HCT116 (cell line): ENCODE measurements around the gene KLC4. TPM values are rescaled to one million over a fixed set of nuclear protein-coding genes. Genes with fewer than 3 reads are reported as not detected.

ENCODE experiments used
- ATAC-seq: fragments of 200-7000 bp; cut with Tn5 transposase; 2 replicates; pipeline ENCODE4 v1.9.1; 2020; ENCODE audit warnings: mild to moderate bottlenecking, moderate library complexity
- BruUV-seq: library from RNA; stranded (reverse); fragments of 400-500 nt; replicated peaks from 2 replicates; lab custom pipeline; 2021; lab: Mats Ljungman, UMichigan
- CTCF ChIA-PET: fragments of 300-600 bp; sonication (Branson Sonifier 250); formaldehyde crosslinking; loops from one replicate; lab custom pipeline; 2021; ENCODE audit warnings: antibody characterized with exemption; lab: Charles Lee
- POLR2A ChIA-PET: fragments of 300-600, 350-600 bp; sonication (Branson Sonifier 250); formaldehyde crosslinking; loops from one replicate; lab custom pipeline; 2021; ENCODE audit warnings: antibody characterized with exemption; lab: Charles Lee
- RAD21 ChIA-PET, 2 experiments: fragments of 300-600 bp; sonication (Branson Sonifier 250); formaldehyde crosslinking; loops; one replicate each; lab custom pipeline; 2023; ENCODE audit warnings: low total read pairs in 2 of 2; ENCODE audit not compliant: uncharacterized antibody in 2 of 2, unreplicated experiment in 2 of 2, low non-redundant PET in 1 of 2; lab: Charles Lee
- DNase-seq: peaks from one replicate; pipeline ENCODE4 v3.0.0-alpha.2; 2010; ENCODE audit warnings: low read depth, low spot score
- H2AFZ ChIP-seq: fragments of 200-600 bp; shearing (Covaris generic), sonication (generic); 2 replicates; pipeline ENCODE4 v1.6.1; 2017; ENCODE audit warnings: low read depth, mixed run types, mixed read lengths, antibody characterized with exemption, low read length; ENCODE audit not compliant: poor library complexity, severe bottlenecking
- H3K27ac ChIP-seq: 2 replicates; pipeline ENCODE4 v1.5.1; 2012; ENCODE audit warnings: low read depth, low read length
- H3K27me3 ChIP-seq: fragments of 200-600 bp; sonication (generic); 2 replicates; pipeline ENCODE4 v1.6.1; 2016; ENCODE audit warnings: mixed run types, low read length, mixed read lengths; ENCODE audit not compliant: insufficient read depth
- H3K36me3 ChIP-seq, 2 experiments: fragments of 200-500 bp in 1 of 2; fragments of 200-600 bp in 1 of 2; sonication (Bioruptor generic) in 1 of 2; sonication (generic) in 1 of 2; 2 replicates each; pipeline versions ENCODE4 v1.5.1 to v1.6.1; 2014 to 2016; ENCODE audit warnings: low read length in 2 of 2, inconsistent platforms in 1 of 2, mixed read lengths in 1 of 2, mixed run types in 1 of 2; ENCODE audit not compliant: insufficient read depth in 2 of 2, control insufficient read depth in 1 of 2
- H3K4me1 ChIP-seq, 2 experiments: fragments of 200-600 bp in 1 of 2; sonication (generic) in 1 of 2; 2 replicates each; pipeline versions ENCODE4 v1.5.1 to v1.6.1; 2012 to 2017; ENCODE audit warnings: low read length in 2 of 2, inconsistent platforms in 1 of 2, mild to moderate bottlenecking in 1 of 2, mixed read lengths in 1 of 2, mixed run types in 1 of 2, moderate library complexity in 1 of 2; ENCODE audit not compliant: insufficient read depth in 2 of 2, control insufficient read depth in 1 of 2
- H3K4me2 ChIP-seq: fragments of 200-600 bp; sonication (generic); 2 replicates; pipeline ENCODE4 v1.6.1; 2017; ENCODE audit warnings: mixed run types, low read length, mixed read lengths
- H3K4me3 ChIP-seq, 2 experiments: fragments of 200-600 bp in 1 of 2; sonication (generic) in 1 of 2; replicated peaks in 1 of 2; 2 replicates each; pipeline ENCODE4 v1.5.1; 2011 to 2016; ENCODE audit warnings: low read length in 2 of 2, control low read depth in 1 of 2, low read depth in 1 of 2, mild to moderate bottlenecking in 1 of 2, mixed read lengths in 1 of 2, mixed run types in 1 of 2
- H3K79me2 ChIP-seq: fragments of 200-600 bp; sonication (generic); 2 replicates; pipeline ENCODE4 v1.6.1; 2017; ENCODE audit warnings: mild to moderate bottlenecking, mixed run types, low read length, moderate library complexity, mixed read lengths; ENCODE audit not compliant: insufficient read depth
- H3K9ac ChIP-seq: fragments of 200-600 bp; sonication (generic); 2 replicates; pipeline ENCODE4 v1.6.1; 2016; ENCODE audit warnings: low read length, mixed read lengths
- H3K9me2 ChIP-seq: fragments of 200-600 bp; sonication (generic), shearing (Covaris generic); 2 replicates; pipeline ENCODE4 v1.6.1; 2017; ENCODE audit warnings: mixed run types, mild to moderate bottlenecking, moderate library complexity; ENCODE audit not compliant: insufficient read depth
- H3K9me3 ChIP-seq, 2 experiments: fragments of 200-500 bp in 1 of 2; fragments of 200-600 bp in 1 of 2; sonication (Bioruptor generic) in 1 of 2; sonication (generic) in 1 of 2; 2 replicates each; pipeline ENCODE4 v1.6.1; 2014 to 2017; ENCODE audit warnings: low read length in 2 of 2, mixed read lengths in 2 of 2, inconsistent platforms in 1 of 2, low read depth in 1 of 2, mild to moderate bottlenecking in 1 of 2, mixed run types in 1 of 2, moderate library complexity in 1 of 2; ENCODE audit not compliant: control insufficient read depth in 1 of 2, insufficient read depth in 1 of 2
- H4K20me1 ChIP-seq: fragments of 200-600 bp; sonication (generic), shearing (Covaris generic); 2 replicates; pipeline ENCODE4 v1.6.1; 2017; ENCODE audit warnings: mixed run types, mild to moderate bottlenecking, moderate library complexity; ENCODE audit not compliant: insufficient read depth
- JUND ChIP-seq: IDR thresholded peaks from 2 replicates; pipeline ENCODE4 v1.6.1; 2012
- MAX ChIP-seq: IDR thresholded peaks from 2 replicates; pipeline ENCODE4 v1.6.1; 2012
- POLR2A ChIP-seq: IDR thresholded peaks from 2 replicates; pipeline ENCODE4 v1.7.0; 2011; ENCODE audit warnings: borderline replicate concordance; ENCODE audit not compliant: insufficient read depth, insufficient read length; ENCODE audit errors: extremely low read depth
- POLR2AphosphoS5 ChIP-seq: IDR thresholded peaks from 2 replicates; pipeline ENCODE4 v1.6.1; 2011; ENCODE audit warnings: mild to moderate bottlenecking, low read depth, low read length, moderate library complexity
- REST ChIP-seq: IDR thresholded peaks from 2 replicates; pipeline ENCODE4 v1.6.1; 2012; ENCODE audit warnings: low read depth
- SRF ChIP-seq: IDR thresholded peaks from 2 replicates; pipeline ENCODE4 v1.6.1; 2012; ENCODE audit warnings: low read depth
- TCF7L2 ChIP-seq: IDR thresholded peaks from 2 replicates; pipeline ENCODE4 v1.7.0; 2011; ENCODE audit warnings: borderline replicate concordance, inconsistent platforms; ENCODE audit not compliant: insufficient read depth, insufficient read length; ENCODE audit errors: extremely low read depth
- YY1 ChIP-seq: IDR thresholded peaks from 2 replicates; pipeline ENCODE4 v1.6.1; 2011; ENCODE audit warnings: low read length, low read depth, moderate library complexity, mild to moderate bottlenecking; ENCODE audit not compliant: insufficient replicate concordance; ENCODE audit errors: extremely low read depth
- ZBTB33 ChIP-seq: IDR thresholded peaks from 2 replicates; pipeline ENCODE4 v1.6.1; 2011; ENCODE audit warnings: mild to moderate bottlenecking, low read length, moderate library complexity; ENCODE audit not compliant: insufficient replicate concordance; ENCODE audit errors: extremely low read depth
- intact Hi-C: fragments of 100-400 bp; cut with micrococcal nuclease; formaldehyde crosslinking; loops from 2 replicates; pipeline ENCODE4 v1.10.0; 2022
- total RNA-seq: library from RNA; stranded (reverse); gene quantifications from one replicate; pipeline ENCODE4 v1.2.1, GENCODE V29; 2021; ENCODE audit not compliant: unreplicated experiment

The KLC4 gene
- total RNA-seq, 1 experiment from 2014 or later, result 16.2 TPM

GRCh38 chr6:43037706-43038105, 21.7 kb upstream of the KLC4 start:
- no peak for ATAC-seq
- Histone ChIP-seq H3K79me2 (no peaks in the 10 kb centered on the region), H3K36me3 (peaks cover 9% of the 10 kb centered on the region in 2 experiments), H3K9ac (no peak overlapping the region), H3K4me2 (no peak overlapping the region), H3K4me3 (no peak overlapping the region), H3K27me3 (no peaks in the 10 kb centered on the region), H4K20me1 (no peaks in the 10 kb centered on the region), H3K4me1 (no peaks in the 10 kb centered on the region), H3K9me2 (no peaks in the 10 kb centered on the region), H2AFZ (no peak overlapping the region), H3K9me3 (no peaks in the 10 kb centered on the region), H3K27ac (no peak overlapping the region)
- DNase-seq, result no peak
- RAD21 ChIA-PET, result no interaction called here
- intact Hi-C loops, result no loop called here
- POLR2A ChIA-PET, result no interaction called here
- CTCF ChIA-PET, result no interaction called here
- TF ChIP-seq REST (no peak), YY1 (no peak), POLR2AphosphoS5 (no peak), MAX (no peak), ZBTB33 (no peak), TCF7L2 (no peak), POLR2A (no peak), SRF (no peak), JUND (no peak)
- BruUV-seq, result no TSS peak
